ENCODE data around the gene TRPM4. TPM values are rescaled to one million over a fixed set of nuclear protein-coding genes. Genes with fewer than 3 reads are reported as not detected.
A peak's percentile ranks its signal among the peaks of the same experiment; 100 is the strongest.
"Not testable (repeated sequence)": the region's sequence is repeated elsewhere in the genome, so short reads cannot be mapped to it uniquely, and the experiment has no call there.

The TRPM4 gene
- polyA plus RNA-seq, 3 donors from 2014 or later = 0.17 TPM; not detected in 2

DNA sequence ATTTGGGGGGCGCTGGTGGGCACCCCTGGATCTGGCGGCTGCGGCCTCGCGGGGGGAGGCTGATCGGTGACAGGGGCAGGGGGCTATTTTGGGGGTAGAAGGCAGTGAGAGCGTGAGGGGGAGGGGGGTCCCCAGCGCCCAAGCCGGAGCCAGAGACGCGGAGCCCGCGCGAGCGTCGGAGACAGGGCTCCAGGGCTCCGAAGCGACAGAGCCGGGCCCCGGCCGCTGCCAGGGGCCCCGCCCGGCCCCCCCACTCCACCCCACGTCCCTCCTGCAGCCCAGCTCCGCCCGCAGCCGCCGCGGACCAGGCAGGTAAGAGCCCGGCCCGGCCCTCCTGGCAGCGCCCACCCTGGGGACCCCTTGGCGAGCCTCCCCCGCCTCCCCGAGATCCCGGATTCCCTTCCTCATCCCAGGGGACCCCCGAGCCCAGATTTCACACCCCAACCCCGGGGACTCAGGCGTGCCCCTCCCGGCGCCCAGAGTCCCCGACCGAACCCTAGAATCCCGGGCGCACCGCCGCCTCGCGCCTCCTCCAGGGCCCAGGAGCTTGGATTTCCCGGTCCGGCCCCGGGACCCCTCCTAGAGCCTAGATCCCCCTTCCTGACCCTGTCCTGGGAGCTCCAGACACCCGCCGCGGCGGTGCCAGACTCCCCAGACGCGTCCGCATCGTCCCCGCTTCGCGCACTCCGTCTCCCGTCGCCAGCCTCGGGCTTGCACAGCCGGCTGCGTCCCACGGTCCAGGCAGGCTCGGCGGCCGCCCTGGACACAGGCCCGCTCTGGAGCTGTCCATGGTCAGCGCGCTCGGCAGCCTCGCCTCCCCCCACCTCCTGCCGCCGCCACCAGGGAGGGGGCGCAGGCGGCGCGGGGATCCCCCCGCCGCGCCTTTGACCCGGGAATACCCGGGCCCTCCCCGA is 37.9 kb upstream of the TRPM4 start, which contains the start of gene PPFIA3:
TSS of gene PPFIA3 (plus strand) at position 134 of the 914 bp plus-strand sequence. CDS start 8,330 bp downstream, outside the sequence.
- peak within 1 kb of the TSS; percentile 85 to 90 (median 88) for H3K4me3 Mint-ChIP-seq
- DNase-seq = peak in 1 of 3 donors; percentile 25
- H3K27ac Mint-ChIP-seq = peak within 1 kb of the TSS; percentile 87 to 94 (median 92)
- no peaks in the 10 kb centered on the region for H3K9me3 Mint-ChIP-seq
- peaks cover 2 to 12% (median 2%) of the 10 kb centered on the region in 3 donors for H3K27me3 Mint-ChIP-seq (ENCODE audit: low read depth in 3 of 3)
- peaks cover 29 to 40% of the 10 kb centered on the region in 2 donors for H3K4me1 Mint-ChIP-seq
- peaks cover 0 to 3% (median 0%) of the 10 kb centered on the region in 3 donors for H3K36me3 Mint-ChIP-seq

DNA sequence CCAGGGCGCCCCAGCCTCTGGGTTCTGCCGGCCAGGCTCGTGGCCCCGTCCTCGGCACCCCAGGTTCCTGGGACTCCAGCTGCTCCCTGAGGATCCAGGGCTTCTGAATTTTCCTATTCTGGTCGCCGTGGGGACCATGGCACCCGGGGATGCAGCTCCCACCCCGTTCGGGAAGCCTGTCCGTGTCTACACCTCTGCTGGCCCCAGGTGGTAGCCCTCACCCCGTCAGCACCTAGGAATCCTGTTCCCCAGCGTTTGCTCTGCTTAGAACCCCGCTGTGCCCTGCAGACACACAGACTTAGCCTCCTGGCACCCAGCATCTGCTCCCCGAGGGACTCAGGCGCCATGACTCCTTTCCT is 37.3 kb upstream of the TRPM4 start:
- DNase-seq = no peak
- Mint-ChIP-seq H3K9me3 (no peaks in the 10 kb centered on the region), H3K4me3 (peak overlapping the region; percentile 69 to 84 (median 74)), H3K36me3 (peaks cover 0 to 3% (median 0%) of the 10 kb centered on the region in 3 donors), H3K4me1 (peaks cover 25 to 36% of the 10 kb centered on the region in 2 donors), H3K27me3 (ENCODE audit: low read depth in 3 of 3) (peaks cover under 1 to 12% (median 2%) of the 10 kb centered on the region in 3 donors), H3K27ac (peak overlapping the region in 2 of 6 donors; percentile 25 to 27)

DNA sequence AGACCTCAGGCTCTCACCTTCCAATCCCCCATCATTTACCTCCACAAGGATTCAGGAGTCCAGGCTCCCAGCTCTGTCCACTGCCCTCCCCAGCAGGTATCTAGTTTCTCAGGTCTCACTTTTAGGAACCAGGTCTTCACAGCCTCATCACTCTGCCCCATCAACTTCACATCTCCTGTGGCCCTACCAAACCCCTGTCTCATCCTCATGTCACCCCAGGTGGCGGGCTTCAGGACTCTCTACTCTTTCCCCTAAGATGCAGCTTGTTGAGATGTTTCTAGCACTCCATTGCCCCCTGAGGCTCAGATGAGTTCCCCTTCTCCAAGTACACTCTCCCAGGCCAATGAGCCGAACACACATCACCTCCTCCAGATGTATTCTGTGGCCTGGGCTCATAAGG is 36.7 kb upstream of the TRPM4 start:
- peaks cover 0 to 3% (median 0%) of the 10 kb centered on the region in 3 donors for H3K36me3 Mint-ChIP-seq
- DNase-seq = no peak
- peaks cover 0 to 12% (median 2%) of the 10 kb centered on the region in 3 donors for H3K27me3 Mint-ChIP-seq (ENCODE audit: low read depth in 3 of 3)
- H3K27ac Mint-ChIP-seq = peak overlapping the region in 2 of 6 donors; percentile 25 to 27
- peaks cover 25 to 34% of the 10 kb centered on the region in 2 donors for H3K4me1 Mint-ChIP-seq
- no peaks in the 10 kb centered on the region for H3K9me3 Mint-ChIP-seq
- peak overlapping the region; percentile 69 to 84 (median 74) for H3K4me3 Mint-ChIP-seq

DNA sequence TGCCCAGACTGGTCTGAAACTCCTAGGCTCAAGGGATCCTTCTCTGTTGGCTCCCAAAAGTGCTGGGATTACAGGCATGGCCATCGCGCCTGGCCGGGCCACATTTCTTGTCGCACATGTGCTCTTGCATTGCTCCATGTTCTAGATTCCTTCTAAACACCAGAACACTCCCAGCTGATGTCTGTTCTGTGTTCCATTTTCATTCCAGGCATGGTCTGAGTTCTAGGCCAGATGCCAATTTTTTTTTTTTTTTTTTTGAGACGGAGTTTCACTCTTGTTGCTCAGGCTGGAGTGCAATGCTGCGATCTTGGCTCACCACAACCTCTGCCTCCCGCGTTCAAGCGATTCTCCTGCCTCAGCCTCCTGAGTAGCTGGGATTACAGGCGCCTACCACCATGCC is 35.8 kb upstream of the TRPM4 start:
- Mint-ChIP-seq H3K4me3 (peak overlapping the region in 1 of 5 donors; percentile 25), H3K4me1 (peaks cover 22 to 26% of the 10 kb centered on the region in 2 donors), H3K27me3 (ENCODE audit: low read depth in 3 of 3) (peaks cover 0 to 12% (median 2%) of the 10 kb centered on the region in 3 donors)
- H3K36me3 Mint-ChIP-seq, DNase-seq, H3K27ac Mint-ChIP-seq, H3K9me3 Mint-ChIP-seq: not testable (repeated sequence)

DNA sequence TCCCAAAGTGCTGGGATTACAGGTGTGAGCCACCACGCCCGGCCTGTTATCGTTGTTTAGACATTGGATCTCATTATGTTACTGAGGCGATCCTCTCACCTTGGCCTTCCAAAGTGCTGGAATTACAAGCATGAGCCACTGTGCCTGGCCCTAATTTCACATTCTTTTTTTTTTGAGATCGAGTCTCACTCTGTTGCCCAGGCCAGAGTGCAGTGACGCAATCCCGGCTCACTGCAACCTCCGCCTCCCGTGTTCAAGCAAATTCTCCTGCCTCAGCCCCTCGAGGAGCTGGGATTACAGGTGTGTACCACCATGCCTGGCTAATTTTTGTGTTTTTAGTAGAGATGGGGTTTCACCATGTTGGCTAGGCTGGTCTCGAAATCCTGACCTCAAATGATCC is 34.3 kb upstream of the TRPM4 start:
- not testable (repeated sequence) for H3K27ac Mint-ChIP-seq, DNase-seq, H3K4me3 Mint-ChIP-seq, H3K9me3 Mint-ChIP-seq, H3K36me3 Mint-ChIP-seq
- H3K4me1 Mint-ChIP-seq = peaks cover 16 to 17% of the 10 kb centered on the region in 2 donors
- peaks cover 0 to 14% (median 2%) of the 10 kb centered on the region in 3 donors for H3K27me3 Mint-ChIP-seq (ENCODE audit: low read depth in 3 of 3)

DNA sequence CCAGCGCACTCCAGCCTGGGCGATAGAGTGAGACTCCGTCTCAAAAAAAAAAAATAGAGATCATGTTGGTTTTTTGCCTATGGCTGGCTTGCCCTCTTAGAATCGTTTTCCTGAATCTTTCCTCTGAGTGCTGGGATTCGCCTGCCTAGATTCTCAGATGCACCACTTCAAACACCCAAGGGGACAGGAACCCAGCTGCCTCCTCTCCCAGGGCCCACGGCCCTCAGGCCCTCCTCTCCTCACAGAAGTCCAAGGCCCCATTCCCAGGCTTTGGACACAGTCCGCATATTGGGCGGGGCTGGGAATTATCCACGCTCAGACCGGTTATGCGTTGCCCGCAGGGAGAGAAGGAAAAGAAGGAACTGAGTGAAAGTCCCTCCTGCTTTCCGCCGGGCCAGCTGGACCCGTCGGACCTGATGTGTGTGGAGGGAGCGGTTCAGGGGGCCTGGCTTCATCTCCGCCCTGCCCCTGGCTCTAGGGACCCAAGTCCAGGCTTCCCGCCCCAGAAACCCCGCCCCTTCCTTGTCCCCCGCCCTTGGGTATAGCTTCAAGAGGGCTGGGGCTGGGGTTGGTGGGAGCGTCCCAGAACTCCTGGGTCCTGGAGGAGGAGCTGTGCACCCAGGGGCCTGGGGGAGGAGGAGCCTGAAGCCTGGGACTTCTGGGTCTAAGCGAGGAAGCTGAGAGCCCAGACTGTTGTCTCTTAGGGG is 32.4 kb upstream of the TRPM4 start:
- Mint-ChIP-seq H3K27me3 (ENCODE audit: low read depth in 3 of 3) (peaks cover 0 to 9% (median 2%) of the 10 kb centered on the region in 3 donors), H3K4me1 (peaks cover 20 to 23% of the 10 kb centered on the region in 2 donors), H3K27ac (no peak overlapping the region), H3K9me3 (no peaks in the 10 kb centered on the region), H3K36me3 (peaks cover 0 to 3% (median 0%) of the 10 kb centered on the region in 3 donors), H3K4me3 (no peak overlapping the region)
- DNase-seq = no peak

DNA sequence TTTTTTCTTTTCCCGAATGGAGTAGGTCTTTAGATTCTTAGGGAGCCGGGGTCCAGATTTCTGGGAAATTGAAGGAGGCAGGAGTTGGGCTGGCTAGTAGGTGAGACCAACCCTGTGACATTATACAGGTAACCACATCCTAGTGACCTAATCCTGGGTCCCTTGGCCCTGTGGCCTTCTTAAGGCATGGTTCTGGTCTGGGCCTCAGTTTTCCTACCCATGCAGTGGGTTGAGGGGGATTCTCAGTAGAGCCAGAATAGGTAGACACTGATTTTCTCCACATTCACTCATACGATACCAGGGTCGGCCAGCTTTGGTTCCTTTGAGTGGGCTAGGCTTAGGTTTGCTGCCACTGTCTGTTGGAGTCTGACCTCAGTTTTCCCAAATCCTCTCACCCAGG is 31.0 kb upstream of the TRPM4 start:
- DNase-seq = no peak
- no peak overlapping the region for H3K27ac Mint-ChIP-seq
- no peaks in the 10 kb centered on the region for H3K9me3 Mint-ChIP-seq
- peaks cover 0 to 3% (median 0%) of the 10 kb centered on the region in 3 donors for H3K36me3 Mint-ChIP-seq
- H3K4me1 Mint-ChIP-seq = peaks cover 13 to 15% of the 10 kb centered on the region in 2 donors
- H3K4me3 Mint-ChIP-seq = peak overlapping the region in 2 of 5 donors; percentile 21 to 24
- peaks cover 0 to 9% (median 0%) of the 10 kb centered on the region in 3 donors for H3K27me3 Mint-ChIP-seq (ENCODE audit: low read depth in 3 of 3)

DNA sequence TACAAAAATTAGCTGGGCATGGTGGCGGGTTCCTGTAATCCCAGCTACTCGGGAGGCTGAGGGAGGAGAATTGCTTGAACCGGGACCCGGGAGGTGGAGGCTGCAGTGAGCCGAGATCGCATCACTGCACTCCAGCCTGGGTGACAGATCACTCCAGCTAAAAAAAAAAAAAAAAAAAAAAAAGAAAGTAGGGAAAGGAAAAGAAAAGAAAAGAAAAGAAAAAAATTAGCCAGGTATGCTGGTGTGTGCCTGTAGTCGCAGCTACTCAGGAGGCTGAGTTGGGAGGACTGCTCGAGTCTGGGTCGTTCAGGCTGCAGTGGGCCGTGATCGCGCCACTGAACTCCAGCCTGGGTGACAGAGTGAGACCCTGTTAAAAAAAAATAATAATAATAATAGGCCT is 30.4 kb upstream of the TRPM4 start:
- not testable (repeated sequence) for H3K27me3 Mint-ChIP-seq (ENCODE audit: low read depth in 3 of 3); H3K9me3 Mint-ChIP-seq; DNase-seq; H3K27ac Mint-ChIP-seq; H3K36me3 Mint-ChIP-seq
- Mint-ChIP-seq H3K4me3 (peak overlapping the region in 1 of 5 donors; percentile 27), H3K4me1 (peaks cover 13 to 15% of the 10 kb centered on the region in 2 donors)

DNA sequence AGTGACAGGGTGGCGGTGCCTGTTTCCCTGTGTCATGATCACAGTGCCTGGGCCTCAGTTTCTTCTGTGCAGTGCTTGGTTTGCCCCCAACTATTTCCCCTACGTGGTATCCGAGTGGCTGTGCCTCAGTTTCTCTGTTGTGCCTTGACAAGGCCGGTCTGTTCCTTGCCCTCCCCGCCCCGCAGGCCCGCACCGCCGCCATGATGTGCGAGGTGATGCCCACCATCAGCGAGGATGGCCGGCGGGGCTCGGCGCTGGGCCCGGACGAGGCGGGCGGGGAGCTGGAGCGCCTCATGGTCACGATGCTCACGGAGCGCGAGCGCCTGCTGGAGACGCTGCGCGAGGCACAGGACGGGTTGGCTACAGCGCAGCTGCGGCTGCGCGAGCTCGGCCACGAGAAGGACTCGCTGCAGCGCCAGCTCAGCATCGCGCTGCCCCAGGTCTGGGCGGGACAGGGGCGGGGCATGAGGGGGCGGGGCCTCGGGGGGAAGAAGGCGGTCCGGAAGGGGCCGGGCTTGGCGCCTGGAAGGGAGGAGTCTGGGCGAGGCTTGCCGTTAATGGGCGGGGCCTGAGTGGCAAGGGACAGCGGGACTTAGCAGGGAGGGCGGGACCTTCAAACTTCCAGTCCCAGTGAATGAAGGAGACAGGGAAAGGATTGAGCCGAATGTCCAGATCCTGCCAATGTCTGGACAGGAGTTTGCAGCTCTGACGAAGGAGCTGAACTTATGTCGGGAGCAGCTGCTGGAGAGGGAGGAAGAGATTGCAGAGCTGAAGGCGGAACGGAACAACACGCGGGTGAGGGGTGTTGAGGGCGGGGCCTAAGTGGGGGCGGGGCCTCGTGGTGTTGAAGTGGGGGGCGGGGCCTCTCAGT is 29.7 kb upstream of the TRPM4 start:
- peak overlapping the region in 5 of 6 donors; percentile 60 to 91 (median 80) for H3K27ac Mint-ChIP-seq
- peaks cover 13 to 15% of the 10 kb centered on the region in 2 donors for H3K4me1 Mint-ChIP-seq
- H3K9me3 Mint-ChIP-seq = no peaks in the 10 kb centered on the region
- H3K27me3 Mint-ChIP-seq (ENCODE audit: low read depth in 3 of 3) = peaks cover 0 to 9% (median 0%) of the 10 kb centered on the region in 3 donors
- H3K4me3 Mint-ChIP-seq = peak overlapping the region; percentile 85 to 93 (median 88)
- no peaks in the 10 kb centered on the region for H3K36me3 Mint-ChIP-seq
- peak; percentile 95 to 96 (median 96) for DNase-seq

DNA sequence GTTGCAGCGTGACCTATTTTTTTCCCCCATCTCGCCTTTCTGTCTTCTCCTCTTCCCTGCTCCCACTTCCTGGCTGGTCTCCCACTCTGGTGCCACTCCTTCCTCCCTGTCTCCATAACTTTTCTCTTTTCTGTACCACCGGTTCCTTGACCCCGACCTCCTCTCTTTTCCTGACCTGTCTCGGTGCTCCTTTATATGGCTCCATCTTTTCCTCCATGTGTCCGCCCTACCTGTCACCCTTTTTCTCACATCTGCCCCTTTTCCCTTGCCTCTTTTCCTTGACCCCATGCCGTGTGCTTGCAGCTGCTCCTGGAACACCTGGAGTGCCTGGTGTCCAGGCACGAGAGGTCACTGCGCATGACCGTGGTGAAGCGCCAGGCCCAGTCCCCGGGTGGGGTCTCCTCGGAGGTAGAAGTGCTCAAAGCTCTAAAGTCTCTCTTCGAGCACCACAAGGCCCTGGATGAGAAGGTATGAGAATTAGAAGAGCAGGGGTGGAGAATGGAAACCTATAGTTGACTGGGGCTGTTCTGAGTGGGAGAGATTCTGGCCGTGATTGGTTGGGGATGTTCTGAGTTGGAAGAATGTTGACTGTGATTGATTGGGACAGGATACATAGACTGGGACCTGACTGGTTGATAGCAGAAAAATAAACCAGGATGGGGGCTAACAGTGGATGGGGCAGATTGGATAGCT is 28.9 kb upstream of the TRPM4 start:
- Mint-ChIP-seq H3K4me1 (peaks cover 17 to 20% of the 10 kb centered on the region in 2 donors), H3K4me3 (peak overlapping the region; percentile 85 to 93 (median 88)), H3K27ac (peak overlapping the region in 3 of 6 donors; percentile 47 to 65 (median 63)), H3K27me3 (ENCODE audit: low read depth in 3 of 3) (peaks cover 0 to 6% (median 2%) of the 10 kb centered on the region in 3 donors), H3K9me3 (no peaks in the 10 kb centered on the region), H3K36me3 (no peaks in the 10 kb centered on the region)
- no peak for DNase-seq

DNA sequence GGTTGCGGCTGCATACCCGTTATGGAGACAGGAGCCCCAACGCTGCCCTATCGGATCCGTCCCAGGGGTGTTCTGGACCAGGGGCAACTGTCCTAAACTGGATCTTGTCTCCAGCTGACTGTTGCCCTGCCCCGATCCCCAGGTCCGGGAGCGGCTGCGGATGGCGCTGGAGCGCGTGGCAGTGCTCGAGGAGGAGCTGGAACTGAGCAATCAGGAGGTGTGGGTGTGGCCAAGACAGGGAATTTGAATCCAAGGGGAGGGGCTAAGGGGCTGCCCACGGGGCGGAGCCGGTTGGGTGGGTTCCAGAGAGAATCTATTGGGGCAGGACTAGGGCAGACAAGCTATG is 28.4 kb upstream of the TRPM4 start:
- no peak for DNase-seq
- Mint-ChIP-seq H3K27me3 (ENCODE audit: low read depth in 3 of 3) (peaks cover 2 to 6% (median 2%) of the 10 kb centered on the region in 3 donors), H3K4me1 (peaks cover 22% of the 10 kb centered on the region in 2 donors), H3K27ac (no peak overlapping the region), H3K4me3 (peak overlapping the region; percentile 10 to 93 (median 85)), H3K36me3 (no peaks in the 10 kb centered on the region), H3K9me3 (no peaks in the 10 kb centered on the region)

DNA sequence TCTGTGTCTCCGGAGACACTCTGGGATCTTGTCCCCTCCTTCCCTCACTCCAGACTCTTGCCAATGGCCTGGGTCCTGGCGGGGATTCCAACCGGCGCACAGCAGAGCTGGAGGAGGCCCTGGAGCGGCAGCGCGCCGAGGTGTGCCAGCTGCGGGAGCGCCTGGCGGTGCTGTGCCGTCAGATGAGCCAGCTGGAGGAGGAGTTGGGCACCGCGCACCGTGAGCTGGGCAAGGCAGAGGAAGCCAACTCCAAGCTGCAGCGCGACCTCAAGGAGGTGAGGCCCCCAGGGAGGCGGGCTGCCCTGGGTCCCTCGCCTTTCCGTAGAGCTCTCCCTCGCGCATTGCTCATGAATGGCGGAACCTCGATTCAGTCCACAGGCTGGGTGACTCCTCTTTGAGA is 27.3 kb upstream of the TRPM4 start:
- no peaks in the 10 kb centered on the region for H3K9me3 Mint-ChIP-seq
- H3K27me3 Mint-ChIP-seq (ENCODE audit: low read depth in 3 of 3) = peaks cover 2 to 4% (median 3%) of the 10 kb centered on the region in 3 donors
- H3K36me3 Mint-ChIP-seq = no peaks in the 10 kb centered on the region
- no peak overlapping the region for H3K4me3 Mint-ChIP-seq
- peaks cover 22 to 25% of the 10 kb centered on the region in 2 donors for H3K4me1 Mint-ChIP-seq
- H3K27ac Mint-ChIP-seq = no peak overlapping the region
- no peak for DNase-seq

All from immature natural killer cell (primary cell).